Measurements from ENCODE around the gene GRM4.
"Not testable (repeated sequence)": the region's sequence is repeated elsewhere in the genome, so short reads cannot be mapped to it uniquely, and the experiment has no call there.

Gene GRM4

DNA sequence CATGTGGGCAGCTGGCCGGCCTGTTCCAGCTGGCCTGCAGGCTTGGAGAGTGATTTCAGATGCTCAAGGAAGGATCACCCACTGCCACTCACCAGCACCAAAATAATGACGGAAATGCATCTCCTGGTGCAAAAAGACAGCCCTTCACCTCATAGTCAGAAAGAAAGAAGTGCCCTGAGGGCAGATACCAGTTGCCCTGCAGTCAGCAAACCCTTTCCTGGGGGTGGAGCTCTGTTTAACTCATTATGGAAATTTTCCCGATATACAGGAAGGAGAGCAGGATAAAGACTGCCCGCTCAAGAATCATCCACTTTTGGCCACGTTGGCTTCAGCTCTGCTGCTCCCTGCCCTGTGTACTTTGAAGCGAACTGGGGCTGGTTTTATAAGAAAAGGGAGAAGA lies 127.9 kb downstream of the GRM4 start:
- TF ChIP-seq, protein P1, sequence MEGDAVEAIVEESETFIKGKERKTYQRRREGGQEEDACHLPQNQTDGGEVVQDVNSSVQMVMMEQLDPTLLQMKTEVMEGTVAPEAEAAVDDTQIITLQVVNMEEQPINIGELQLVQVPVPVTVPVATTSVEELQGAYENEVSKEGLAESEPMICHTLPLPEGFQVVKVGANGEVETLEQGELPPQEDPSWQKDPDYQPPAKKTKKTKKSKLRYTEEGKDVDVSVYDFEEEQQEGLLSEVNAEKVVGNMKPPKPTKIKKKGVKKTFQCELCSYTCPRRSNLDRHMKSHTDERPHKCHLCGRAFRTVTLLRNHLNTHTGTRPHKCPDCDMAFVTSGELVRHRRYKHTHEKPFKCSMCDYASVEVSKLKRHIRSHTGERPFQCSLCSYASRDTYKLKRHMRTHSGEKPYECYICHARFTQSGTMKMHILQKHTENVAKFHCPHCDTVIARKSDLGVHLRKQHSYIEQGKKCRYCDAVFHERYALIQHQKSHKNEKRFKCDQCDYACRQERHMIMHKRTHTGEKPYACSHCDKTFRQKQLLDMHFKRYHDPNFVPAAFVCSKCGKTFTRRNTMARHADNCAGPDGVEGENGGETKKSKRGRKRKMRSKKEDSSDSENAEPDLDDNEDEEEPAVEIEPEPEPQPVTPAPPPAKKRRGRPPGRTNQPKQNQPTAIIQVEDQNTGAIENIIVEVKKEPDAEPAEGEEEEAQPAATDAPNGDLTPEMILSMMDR (IDR thresholded peaks at IDR 0.05; ENCODE audit: low read depth, low read length): no peak
- no peak for DNase-seq
- Histone ChIP-seq H3K9me3 (ENCODE audit: severe bottlenecking) (peaks cover 9% of the 10 kb centered on the region), H3K4me3 (ENCODE audit: low read depth, low read length) (no peak overlapping the region), H3K36me3 (no peaks in the 10 kb centered on the region), H3K27me3 (ENCODE audit: insufficient read depth, low read depth, severe bottlenecking) (no peaks in the 10 kb centered on the region), H3K27ac (no peak overlapping the region)

DNA sequence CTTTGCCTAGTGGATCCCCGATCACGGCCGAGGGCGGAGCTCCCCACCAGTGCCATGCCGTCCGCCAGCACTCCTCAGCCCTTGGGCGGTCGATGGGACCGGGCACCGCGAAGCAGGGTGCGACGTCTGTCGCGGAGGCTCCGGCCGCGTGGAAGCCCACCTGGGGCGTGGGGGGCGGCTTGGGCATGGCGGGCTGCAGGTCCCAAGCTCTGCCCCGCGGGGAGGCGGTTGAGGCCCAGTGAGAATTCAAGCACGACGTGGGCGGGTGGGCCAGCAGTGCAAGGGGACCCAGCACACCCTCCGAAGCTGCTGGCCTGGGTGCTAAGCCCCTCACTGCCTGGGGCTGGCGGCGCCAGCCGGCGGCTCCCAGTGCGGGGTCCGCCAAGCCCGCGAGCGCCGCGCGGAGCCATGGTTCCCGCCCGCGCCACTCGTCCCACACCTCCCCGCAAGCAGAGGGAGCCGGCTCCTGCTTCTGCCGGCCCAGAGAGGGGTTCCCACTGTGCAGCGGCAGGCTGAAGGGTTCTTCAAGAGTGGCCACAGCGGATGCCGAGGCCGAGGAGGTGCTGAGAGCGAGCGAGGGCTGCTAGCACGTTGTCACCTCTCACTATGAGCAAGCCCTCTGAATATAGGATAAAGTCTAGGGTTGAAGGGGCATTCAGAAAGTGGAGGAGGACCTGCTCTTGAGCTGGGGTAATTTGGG lies 128.6 kb downstream of the GRM4 start:
- Histone ChIP-seq H3K4me3 (ENCODE audit: low read depth, low read length) (no peak overlapping the region), H3K36me3 (no peaks in the 10 kb centered on the region), H3K9me3 (ENCODE audit: severe bottlenecking) (peaks cover 9% of the 10 kb centered on the region), H3K27ac (no peak overlapping the region), H3K27me3 (ENCODE audit: insufficient read depth, low read depth, severe bottlenecking) (no peaks in the 10 kb centered on the region)
- no peak for DNase-seq
- TF ChIP-seq, protein P1 (IDR thresholded peaks at IDR 0.05; ENCODE audit: low read depth, low read length): no peak

DNA sequence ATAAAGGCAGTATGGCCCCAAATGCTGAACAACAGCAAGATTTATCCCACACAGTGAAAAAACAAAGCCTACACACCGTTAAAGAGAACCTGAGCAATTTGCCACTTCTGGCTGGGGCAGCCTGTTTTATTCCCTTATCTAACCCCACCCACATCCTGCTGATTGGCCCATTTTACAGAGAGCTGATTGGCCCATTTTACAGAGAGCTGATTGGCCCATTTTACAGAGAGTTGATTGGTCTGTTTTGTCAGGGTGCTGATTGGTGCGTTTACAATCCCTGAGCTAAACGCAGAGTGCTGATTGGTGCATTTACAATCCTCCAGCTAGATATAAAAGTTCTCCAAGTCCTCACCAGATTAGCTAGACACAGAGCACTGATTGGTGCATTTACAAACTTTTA lies 129.3 kb downstream of the GRM4 start:
- not testable (repeated sequence) for DNase-seq; H3K4me3 ChIP-seq (ENCODE audit: low read depth, low read length); H3K27me3 ChIP-seq (ENCODE audit: insufficient read depth, low read depth, severe bottlenecking); H3K36me3 ChIP-seq; H3K9me3 ChIP-seq (ENCODE audit: severe bottlenecking); H3K27ac ChIP-seq

DNA sequence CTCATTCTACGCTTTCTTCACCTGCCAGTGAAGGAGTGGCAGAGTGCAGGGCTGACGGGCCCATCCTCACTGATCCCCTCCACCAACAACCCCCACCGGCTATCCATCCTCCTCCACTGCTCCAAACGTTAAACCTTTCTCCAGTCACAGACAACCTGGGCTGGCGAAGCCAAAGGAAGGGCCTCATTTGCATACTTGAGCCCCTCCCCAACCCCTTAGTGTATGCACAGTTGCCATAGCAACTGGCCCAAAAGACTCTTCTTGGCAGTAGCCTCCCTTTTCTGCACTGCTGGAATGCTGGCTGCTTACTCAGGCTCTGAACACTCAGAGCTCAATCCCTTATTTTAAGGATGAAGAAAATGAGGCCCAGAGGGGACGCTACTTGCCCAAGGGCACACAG lies 130.3 kb downstream of the GRM4 start:
- no peaks in the 10 kb centered on the region for H3K36me3 ChIP-seq
- H3K4me3 ChIP-seq (ENCODE audit: low read depth, low read length): no peak overlapping the region
- H3K27me3 ChIP-seq (ENCODE audit: insufficient read depth, low read depth, severe bottlenecking): no peaks in the 10 kb centered on the region
- H3K9me3 ChIP-seq (ENCODE audit: severe bottlenecking): peaks cover 9% of the 10 kb centered on the region
- TF ChIP-seq, protein P1 (IDR thresholded peaks at IDR 0.05; ENCODE audit: low read depth, low read length): no peak
- no peak for DNase-seq
- H3K27ac ChIP-seq: no peak overlapping the region

DNA sequence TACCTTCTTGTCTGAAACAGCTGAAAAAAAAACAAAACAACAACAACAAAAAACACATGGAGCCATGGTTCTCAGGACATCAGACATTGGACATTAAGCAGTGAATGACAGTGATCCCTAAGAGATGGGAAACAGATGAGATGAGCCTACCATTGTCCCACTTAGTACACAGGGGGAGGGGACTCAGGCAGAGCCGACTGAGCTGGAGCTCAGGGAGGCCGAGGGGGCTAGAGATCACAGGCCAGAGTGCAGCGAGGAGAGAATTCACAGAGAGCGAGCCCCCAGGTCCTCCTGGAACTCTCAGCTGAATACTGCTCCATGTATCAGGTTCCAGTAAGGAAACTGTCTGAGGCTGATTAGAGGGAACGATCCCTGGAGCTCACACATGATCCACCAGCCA lies 134.6 kb downstream of the GRM4 start:
- Histone ChIP-seq H3K4me3 (ENCODE audit: low read depth, low read length) (no peak overlapping the region), H3K36me3 (no peaks in the 10 kb centered on the region), H3K9me3 (ENCODE audit: severe bottlenecking) (peaks cover 8% of the 10 kb centered on the region), H3K27me3 (ENCODE audit: insufficient read depth, low read depth, severe bottlenecking) (no peaks in the 10 kb centered on the region), H3K27ac (peak overlapping the region; percentile 50)
- TF ChIP-seq, protein P1 (IDR thresholded peaks at IDR 0.05; ENCODE audit: low read depth, low read length): no peak
- peak; percentile 73 for DNase-seq

DNA sequence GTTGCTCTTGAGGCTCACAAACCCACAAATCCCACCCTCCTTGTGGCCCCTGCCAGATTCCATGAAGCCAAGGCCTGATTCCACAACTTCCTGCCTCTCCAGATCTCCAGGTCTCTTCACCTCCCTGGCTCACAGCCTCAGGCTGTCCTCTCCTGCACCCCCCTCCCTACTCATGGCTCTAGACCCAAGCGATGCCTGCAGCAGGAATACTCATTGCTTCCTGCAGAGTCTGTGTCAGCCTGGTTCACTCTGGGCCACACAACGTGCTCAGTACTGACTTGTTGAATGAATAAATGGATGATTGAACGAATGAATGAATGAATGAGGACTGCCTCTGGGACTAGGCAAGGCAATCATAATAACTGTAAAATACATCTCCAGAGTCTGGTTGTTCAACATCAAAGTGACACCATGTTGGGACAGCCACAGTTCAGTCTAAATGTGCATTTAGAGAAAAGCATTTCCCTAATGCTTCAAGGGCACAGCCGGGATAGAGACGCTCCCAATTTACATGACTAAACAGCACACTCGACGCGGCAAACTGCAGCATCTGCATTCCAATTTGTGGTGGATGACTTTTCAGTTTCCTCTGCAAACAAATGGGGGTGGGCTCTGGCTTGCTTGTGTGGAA lies 139.9 kb downstream of the GRM4 start:
- Histone ChIP-seq H3K27me3 (ENCODE audit: insufficient read depth, low read depth, severe bottlenecking) (no peaks in the 10 kb centered on the region), H3K27ac (no peak overlapping the region), H3K9me3 (ENCODE audit: severe bottlenecking) (peaks cover 15% of the 10 kb centered on the region), H3K36me3 (no peaks in the 10 kb centered on the region), H3K4me3 (ENCODE audit: low read depth, low read length) (no peak overlapping the region)
- DNase-seq: no peak
- TF ChIP-seq, protein P1 (IDR thresholded peaks at IDR 0.05; ENCODE audit: low read depth, low read length): no peak
